ENCODE results near the gene CCDC90B. TPM values are rescaled to one million over a fixed set of nuclear protein-coding genes. Genes with fewer than 3 reads are reported as not detected.
A peak's percentile ranks its signal among the peaks of the same experiment; 100 is the strongest.

Gene CCDC90B
- total RNA-seq, 1 donor from 2014 or later = 23.4 TPM

DNA sequence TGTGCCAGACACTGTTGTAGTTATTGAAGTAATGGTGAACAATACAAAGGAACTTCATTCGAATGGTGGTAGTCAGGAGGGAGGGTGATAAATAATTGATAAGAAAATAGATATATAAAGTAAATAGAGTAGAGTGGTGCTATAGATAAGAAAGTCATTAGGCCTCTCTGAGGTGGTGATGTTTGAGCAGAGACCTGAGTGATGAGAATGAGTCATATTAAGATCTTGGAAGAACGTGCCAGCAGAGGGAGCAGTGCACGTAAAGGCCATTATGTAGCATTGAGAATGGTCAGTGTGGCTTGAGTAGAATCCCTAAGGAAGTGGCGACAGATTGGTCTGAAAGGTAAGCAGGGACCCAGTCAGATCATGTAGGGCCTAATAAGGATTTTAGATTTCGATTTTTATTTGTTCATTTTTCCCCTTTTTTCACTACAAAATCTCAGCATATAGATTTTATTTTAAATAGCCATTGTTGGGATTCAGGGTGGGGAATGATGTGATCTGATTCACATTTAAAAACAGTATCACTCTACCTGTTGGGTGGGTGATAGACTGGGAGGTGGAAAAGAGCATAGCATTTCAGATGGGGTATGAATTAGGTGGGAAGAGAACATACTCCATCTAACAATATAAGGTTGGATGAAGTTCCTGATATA is 44.7 kb downstream of the CCDC90B start:
- no peaks in the 10 kb centered on the region for H3K9me3 ChIP-seq
- H3K4me1 ChIP-seq = no peaks in the 10 kb centered on the region
- no peak overlapping the region for H3K27ac ChIP-seq
- intact Hi-C loops (cut with DNase I) = loop anchor here (10.0 kb wide), 1 partner anchor 337 kb away; the partner anchor contains the start of genes DDIAS and PRCP
- no peaks in the 10 kb centered on the region for H3K27me3 ChIP-seq
- ATAC-seq (peak; percentile 93), DNase-seq (no peak)
- TF ChIP-seq, protein P1, sequence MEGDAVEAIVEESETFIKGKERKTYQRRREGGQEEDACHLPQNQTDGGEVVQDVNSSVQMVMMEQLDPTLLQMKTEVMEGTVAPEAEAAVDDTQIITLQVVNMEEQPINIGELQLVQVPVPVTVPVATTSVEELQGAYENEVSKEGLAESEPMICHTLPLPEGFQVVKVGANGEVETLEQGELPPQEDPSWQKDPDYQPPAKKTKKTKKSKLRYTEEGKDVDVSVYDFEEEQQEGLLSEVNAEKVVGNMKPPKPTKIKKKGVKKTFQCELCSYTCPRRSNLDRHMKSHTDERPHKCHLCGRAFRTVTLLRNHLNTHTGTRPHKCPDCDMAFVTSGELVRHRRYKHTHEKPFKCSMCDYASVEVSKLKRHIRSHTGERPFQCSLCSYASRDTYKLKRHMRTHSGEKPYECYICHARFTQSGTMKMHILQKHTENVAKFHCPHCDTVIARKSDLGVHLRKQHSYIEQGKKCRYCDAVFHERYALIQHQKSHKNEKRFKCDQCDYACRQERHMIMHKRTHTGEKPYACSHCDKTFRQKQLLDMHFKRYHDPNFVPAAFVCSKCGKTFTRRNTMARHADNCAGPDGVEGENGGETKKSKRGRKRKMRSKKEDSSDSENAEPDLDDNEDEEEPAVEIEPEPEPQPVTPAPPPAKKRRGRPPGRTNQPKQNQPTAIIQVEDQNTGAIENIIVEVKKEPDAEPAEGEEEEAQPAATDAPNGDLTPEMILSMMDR (IDR thresholded peaks at IDR 0.05) = peak; percentile 61
- H3K36me3 ChIP-seq = no peaks in the 10 kb centered on the region
- no peak overlapping the region for H3K4me3 ChIP-seq

DNA sequence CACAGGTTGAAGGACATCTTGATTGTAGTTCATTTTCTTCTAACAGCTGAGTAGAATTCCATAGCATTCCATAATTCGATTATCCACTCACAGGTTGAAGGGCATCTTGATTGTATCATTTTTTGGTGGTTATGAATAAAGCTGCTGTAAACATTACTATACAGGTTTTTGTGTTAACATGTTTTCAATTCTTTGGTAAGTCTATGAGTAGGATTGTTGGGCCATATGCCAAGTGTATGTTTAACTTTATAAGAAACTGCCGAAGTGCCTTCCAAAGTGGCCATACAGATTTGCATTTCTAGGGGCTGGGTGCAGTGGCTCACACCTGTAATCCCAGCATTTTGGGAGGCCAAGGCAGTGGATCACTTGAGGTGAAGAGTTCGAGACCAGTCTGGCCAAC is 48.1 kb downstream of the CCDC90B start:
- Histone ChIP-seq H3K36me3 (no peaks in the 10 kb centered on the region), H3K9me3 (no peaks in the 10 kb centered on the region), H3K27me3 (no peaks in the 10 kb centered on the region), H3K4me1 (no peaks in the 10 kb centered on the region), H3K27ac (no peak overlapping the region), H3K4me3 (no peak overlapping the region)
- TF ChIP-seq, protein P1 (IDR thresholded peaks at IDR 0.05) = no peak
- DNase-seq (no peak), ATAC-seq (no peak)
- intact Hi-C loops (cut with DNase I) = no loop called here

DNA sequence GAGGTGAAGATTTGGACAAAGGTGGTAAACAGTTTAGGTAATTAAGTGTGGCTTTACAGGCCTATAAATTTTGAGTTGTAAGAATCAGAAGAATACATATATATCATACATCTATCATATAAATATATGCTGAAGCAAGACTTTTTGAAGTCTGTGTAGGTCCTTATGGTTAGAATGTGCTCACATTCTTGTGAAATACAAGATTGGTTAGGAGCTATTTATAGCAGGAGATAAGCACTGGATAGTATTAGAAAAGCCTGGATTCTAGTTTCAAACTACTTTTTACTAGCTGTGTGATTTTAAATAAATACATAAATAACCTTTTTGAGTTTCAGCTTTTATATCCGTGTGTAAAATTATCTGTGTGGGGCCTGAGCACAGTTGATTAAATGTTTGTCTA is 50.3 kb downstream of the CCDC90B start:
- no peaks in the 10 kb centered on the region for H3K4me1 ChIP-seq
- H3K36me3 ChIP-seq = no peaks in the 10 kb centered on the region
- no peaks in the 10 kb centered on the region for H3K27me3 ChIP-seq
- no peak for DNase-seq
- TF ChIP-seq, protein P1 (IDR thresholded peaks at IDR 0.05) = no peak
- intact Hi-C loops (cut with DNase I) = no loop called here
- H3K4me3 ChIP-seq = no peak overlapping the region
- no peak for ATAC-seq
- no peaks in the 10 kb centered on the region for H3K9me3 ChIP-seq
- no peak overlapping the region for H3K27ac ChIP-seq

DNA sequence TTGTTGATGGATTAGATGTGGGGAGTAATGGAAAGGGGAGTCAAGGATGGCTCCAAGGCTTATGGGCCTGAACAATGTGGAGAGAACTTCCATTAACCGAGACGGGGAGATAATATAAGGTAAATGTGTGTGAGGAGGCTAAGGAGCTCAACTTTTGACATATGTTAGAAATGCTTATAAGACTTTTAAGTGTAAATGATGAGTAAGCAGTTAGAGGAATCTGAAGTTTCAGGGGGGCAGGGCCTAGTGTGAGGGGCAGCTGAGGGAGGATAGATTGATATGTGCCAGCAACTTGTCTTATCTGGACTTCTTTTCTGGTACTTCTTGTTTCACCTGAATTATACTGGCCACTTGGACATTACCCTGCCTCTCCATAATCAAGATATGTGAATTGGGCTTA is 62.7 kb downstream of the CCDC90B start:
- Histone ChIP-seq H3K27me3 (no peaks in the 10 kb centered on the region), H3K9me3 (no peaks in the 10 kb centered on the region), H3K36me3 (no peaks in the 10 kb centered on the region), H3K4me1 (no peaks in the 10 kb centered on the region), H3K27ac (no peak overlapping the region), H3K4me3 (no peak overlapping the region)
- TF ChIP-seq, protein P1 (IDR thresholded peaks at IDR 0.05) = no peak
- DNase-seq (no peak), ATAC-seq (no peak)
- intact Hi-C loops (cut with DNase I) = no loop called here

DNA sequence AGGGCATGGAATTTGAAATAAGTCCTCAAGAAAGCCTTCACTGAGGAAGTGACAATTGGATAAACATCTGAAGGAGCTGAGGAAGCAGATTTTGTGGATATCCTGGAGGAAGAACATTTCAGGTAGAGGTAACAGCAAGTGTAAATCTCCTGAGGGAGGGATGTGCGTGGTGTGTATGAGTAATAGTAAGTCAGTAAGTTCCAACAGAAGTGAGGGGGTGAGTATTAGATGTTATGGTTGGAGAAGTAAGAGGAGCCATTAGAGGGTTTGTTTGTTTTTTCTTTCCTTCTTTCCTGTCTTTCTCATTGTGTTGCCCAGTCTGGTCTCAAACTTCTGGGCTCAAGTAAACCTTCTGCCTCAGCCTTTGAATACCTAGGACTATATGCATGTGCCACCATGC is 63.7 kb downstream of the CCDC90B start:
- Histone ChIP-seq H3K4me3 (no peak overlapping the region), H3K36me3 (no peaks in the 10 kb centered on the region), H3K27me3 (no peaks in the 10 kb centered on the region), H3K9me3 (no peaks in the 10 kb centered on the region), H3K27ac (no peak overlapping the region), H3K4me1 (no peaks in the 10 kb centered on the region)
- ATAC-seq (no peak), DNase-seq (no peak)
- intact Hi-C loops (cut with DNase I) = no loop called here
- TF ChIP-seq, protein P1 (IDR thresholded peaks at IDR 0.05) = no peak

DNA sequence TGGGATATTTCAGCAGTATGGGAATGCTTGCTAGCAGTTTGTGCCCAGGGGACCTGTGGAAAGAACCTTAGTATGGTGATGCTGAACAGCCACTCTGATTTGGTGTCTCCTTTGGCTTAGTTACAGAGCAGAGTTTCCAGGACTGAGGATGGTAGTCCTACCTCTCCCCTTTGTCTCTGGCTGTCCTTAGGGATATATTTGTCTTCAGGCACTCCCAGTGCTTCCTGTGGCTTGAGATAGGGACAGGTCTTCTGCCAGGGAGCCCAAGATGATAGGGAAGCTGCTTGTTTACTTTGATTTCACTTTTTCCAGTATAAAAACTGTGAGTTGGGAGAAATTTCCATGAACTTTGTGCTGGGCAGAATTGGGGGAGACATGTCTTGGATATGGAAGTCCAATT is 64.5 kb downstream of the CCDC90B start:
- H3K9me3 ChIP-seq = no peaks in the 10 kb centered on the region
- intact Hi-C loops (cut with DNase I) = no loop called here
- ATAC-seq = no peak

More for the DNA sequence above, 64.5 kb downstream of the CCDC90B start:
- Histone ChIP-seq H3K36me3 (no peaks in the 10 kb centered on the region), H3K27me3 (no peaks in the 10 kb centered on the region), H3K4me1 (no peaks in the 10 kb centered on the region), H3K27ac (no peak overlapping the region), H3K4me3 (no peak overlapping the region)
- TF ChIP-seq, protein P1 (IDR thresholded peaks at IDR 0.05) = no peak
- no peak for DNase-seq

All from upper lobe of right lung (tissue), 1 donor.